G401 (cell line): ENCODE results near the gene PLXNA4. TPM values are rescaled to one million over a fixed set of nuclear protein-coding genes. Genes with fewer than 3 reads are reported as not detected.

Experiments used
- DNase-seq: peaks from one replicate; pipeline ENCODE4 v3.0.0-alpha.2; 2015; ENCODE audit warnings: low spot score
- in situ Hi-C: cut with HindIII; loops from 2 replicates; pipeline ENCODE4 v1.10.0; 2016; ENCODE audit warnings: low sequenced_read_pairs, mixed read lengths
- total RNA-seq: library from RNA; depleted of rRNA; stranded (reverse); fragments of >200 nt; shearing (Covaris generic); gene quantifications from 2 replicates; pipeline ENCODE4 v1.2.3, GENCODE V29; 2014

The PLXNA4 gene
- total RNA-seq, 1 experiment from 2014 or later, result under 0.01 TPM

DNA sequence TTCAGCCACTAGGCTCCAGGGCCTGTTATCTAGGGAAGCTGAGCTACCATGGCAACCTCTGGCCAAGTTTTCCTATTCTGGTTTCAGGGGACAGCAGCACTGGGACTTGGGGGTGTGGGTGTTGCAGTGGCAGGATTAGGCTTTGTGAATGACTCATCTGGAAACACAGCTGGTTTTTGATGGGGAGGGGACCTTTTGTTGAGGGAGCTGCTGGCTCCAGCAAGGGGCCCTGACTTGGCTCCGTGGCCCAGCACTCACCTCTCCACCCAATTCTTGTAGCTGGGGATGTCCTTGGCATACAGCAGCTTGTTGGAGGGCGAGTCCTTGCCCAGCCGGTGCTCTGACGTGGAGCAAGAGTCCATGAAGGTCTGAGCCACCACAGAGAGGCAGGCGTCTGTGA is 435.9 kb downstream of the PLXNA4 start:
- in situ Hi-C loops, result no loop called here
- DNase-seq, result no peak

DNA sequence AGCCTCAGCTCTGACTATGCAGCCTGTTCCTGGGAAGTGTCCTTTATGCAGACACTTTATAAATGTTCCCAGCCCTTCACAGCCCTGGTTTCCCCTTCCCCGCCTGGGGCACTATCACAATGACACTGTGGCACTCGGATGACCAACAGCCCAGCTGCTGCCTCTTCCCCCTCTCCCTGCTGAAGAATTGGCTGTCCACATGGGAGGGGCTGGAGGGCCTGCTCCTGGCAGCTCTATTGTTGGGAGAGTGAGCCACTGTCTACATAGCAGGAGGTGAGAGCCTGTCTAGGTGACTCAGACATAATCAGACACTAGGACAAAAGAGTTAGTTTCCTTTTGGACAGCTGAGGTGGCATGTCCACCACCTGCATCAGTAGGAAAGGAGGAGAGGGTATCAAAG is 437.5 kb downstream of the PLXNA4 start:
- in situ Hi-C loops, result no loop called here
- no peak for DNase-seq

DNA sequence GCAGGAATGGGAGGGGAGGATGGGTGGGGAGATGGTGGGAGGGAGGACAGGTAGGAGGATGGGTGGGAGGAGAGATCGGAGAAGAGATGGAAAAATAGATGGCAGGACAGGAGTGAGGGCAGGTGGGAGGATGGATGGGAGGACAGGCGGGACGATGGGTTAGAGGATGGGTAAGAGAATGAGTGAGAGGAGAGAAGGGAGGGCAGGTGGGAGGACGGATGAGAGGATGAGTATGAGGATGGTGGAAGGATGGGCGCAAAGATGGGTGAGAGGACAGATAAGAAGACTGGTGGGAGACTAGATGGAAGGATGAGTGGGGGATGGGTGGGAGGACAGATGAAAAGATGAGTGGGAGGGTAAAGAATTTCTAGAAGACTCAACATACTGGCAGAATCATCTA is 438.6 kb downstream of the PLXNA4 start:
- no peak for DNase-seq
- in situ Hi-C loops, result no loop called here

DNA sequence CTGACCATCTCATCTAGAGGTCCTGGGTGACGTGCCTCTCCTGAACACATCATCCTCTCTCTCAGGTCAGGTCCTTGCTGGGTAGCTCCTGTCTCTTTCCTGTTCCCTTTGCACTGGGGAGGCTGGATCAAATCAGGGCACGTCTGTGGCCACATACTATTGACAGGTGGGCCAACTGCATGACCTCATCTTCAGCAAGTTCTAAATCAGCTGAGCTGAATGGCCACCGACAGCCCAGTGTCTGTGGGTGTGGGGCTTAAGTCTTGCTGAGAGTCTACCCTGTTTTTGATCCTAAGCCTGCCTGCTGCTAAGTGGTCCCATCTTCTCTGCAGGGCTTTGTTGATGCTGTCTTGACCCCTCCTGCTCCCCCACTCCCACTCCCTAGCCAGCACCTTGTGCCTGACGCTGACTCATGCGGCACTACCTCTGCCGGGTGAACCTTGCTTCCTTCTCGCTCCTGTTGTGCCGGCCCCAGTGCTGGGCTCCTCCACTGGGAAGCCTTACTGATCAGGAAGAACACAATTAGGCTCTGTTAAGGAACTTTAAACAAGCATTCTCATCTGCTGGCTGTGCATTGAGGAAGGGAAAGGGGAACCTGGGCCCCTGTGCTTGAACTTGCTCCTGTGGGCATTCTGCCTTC is 440.4 kb downstream of the PLXNA4 start:
- in situ Hi-C loops, result no loop called here
- DNase-seq, result no peak

DNA sequence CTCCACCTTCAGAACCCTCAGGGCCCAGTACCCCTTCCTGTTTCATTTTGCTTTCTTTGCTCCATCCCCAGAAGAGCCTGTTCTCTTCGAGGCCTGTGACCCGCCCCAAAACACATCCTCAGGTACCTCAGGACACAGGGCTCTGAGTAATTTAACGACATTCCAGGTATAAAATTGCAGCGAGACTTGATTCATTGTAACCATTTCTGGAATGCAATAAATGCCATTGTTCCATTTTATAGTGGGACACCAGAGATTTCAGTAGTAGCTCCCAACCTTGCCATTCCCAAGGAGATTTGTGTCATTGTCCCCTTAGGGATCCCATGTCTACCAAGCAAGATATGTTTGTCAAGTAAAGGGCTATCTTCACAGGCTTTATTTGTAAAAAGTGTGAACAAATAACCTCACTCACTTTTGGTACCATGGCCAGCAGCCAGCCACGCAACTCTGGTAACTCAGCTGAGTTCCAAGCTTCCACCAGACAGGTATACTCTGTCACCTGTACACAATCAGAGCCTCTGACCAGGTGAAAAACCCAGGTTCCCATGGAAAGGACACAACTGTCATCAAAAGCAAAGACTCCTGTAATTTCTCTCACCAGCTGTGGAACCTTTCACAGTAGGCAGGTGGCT is 441.3 kb downstream of the PLXNA4 start:
- in situ Hi-C loops, result no loop called here
- DNase-seq, result no peak

DNA sequence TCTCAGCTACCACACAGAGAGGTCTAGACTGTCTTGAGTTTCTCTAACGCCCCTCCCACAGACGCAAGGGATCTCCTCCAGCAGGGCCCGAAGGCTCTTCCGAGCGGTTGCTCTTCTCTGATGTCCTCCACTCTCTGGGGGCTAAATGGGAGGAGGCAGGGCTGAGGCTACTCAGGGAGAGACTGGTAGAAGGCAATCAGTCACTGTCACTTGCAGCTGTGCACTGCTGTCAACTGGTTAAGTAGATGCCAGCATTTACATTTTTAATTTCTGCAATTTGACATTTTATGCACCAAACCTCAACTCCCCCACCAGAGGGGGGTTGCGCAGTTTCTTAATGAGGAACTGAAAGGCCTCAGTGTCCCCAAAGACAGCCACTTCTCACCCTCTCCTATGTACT is 442.8 kb downstream of the PLXNA4 start:
- no peak for DNase-seq
- in situ Hi-C loops, result no loop called here

DNA sequence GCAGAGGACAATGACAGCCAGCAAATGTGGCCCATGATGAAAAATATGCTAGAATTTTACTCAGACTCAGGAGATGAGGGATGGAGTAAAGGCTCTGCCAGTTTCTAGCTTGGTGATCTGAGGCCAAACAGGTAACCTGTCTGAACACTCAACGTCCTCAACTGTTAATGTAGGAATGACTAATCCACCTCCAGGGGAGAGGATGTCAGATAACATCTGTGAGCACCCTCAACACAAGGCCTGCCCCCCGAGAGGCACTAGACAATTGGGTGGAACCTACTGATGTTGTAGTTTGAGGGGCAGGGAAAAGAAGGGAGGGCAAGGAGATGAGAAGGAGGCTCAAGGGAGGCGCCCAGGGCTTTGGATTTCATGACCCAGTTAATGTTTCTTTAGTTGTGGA is 445.1 kb downstream of the PLXNA4 start:
- in situ Hi-C loops, result no loop called here

DNA sequence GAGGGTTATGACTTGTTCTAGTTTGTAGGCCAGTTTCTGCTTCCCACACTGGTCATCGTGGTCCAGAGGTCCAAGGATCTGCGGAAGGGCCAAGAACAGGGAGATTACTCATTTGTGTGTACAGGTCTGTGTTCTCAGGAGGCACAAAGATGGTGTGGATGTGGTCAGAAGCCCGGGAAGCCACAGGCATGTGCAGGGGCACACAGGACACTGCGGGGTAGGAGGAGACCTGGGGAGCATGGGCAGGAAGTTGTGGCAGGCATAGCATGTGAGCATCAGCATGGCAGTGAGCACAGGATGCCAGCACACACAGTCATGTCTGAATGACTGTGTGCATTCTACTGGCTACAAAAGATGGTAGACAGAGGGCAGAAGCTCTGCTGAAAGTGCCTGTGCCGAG is 445.8 kb downstream of the PLXNA4 start:
- in situ Hi-C loops, result no loop called here
- DNase-seq, result no peak

More for the DNA sequence above, 445.1 kb downstream of the PLXNA4 start:
- no peak for DNase-seq

DNA sequence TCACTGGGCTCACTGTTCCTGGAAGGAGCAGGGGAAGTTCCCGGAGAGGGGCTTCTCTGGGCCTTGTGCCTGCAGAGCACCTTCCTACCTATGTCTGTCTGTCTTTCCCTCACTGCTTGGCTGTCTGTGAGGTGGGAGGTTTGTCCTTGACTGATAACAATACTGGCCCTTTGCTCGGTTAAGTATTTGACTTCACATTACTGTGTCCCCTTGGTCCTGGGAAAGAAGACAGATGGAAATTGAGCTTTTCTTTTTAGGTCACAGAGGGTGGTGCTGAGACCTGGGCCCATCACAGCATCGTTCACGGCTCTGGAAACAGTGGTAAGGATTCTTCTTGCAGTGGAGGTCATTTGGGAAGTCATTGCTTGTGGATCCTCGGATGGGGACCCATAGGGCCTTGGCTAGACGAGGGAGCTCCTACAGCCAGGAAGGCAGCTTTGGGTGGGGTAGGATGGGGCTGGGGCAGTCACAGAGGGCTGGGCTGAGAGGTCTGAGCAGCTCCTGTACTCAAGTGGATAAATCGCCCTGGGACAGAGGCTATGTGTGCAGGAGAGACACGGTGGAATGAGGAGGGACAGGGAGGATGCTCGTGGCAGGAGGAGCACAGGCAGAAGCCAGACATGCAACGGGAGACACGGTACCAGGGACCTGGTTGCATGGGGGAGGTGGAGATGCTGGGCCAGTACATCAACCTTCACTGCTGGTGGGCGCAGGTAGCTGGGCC is 450.2 kb downstream of the PLXNA4 start:
- no peak for DNase-seq
- in situ Hi-C loops, result no loop called here

DNA sequence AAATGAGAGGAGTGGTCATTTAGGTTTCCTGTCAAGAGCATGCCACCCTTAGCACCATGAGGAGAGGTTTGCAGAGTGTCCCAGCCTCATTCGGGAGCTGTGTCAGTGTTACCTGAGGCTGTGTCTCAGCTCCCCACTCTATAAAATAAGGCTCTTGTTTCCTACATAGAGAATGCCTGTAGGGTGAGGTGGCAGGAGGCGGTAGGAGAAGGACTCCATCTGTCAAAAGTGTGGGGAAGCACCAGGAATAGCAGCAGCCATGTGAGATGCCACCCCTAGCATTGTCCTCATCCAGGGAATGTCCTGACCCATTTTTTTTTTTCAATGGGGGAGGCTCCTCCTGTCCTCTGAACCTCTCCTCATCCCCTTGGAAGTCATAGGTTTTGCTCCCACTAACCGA is 451.2 kb downstream of the PLXNA4 start:
- in situ Hi-C loops, result no loop called here

DNA sequence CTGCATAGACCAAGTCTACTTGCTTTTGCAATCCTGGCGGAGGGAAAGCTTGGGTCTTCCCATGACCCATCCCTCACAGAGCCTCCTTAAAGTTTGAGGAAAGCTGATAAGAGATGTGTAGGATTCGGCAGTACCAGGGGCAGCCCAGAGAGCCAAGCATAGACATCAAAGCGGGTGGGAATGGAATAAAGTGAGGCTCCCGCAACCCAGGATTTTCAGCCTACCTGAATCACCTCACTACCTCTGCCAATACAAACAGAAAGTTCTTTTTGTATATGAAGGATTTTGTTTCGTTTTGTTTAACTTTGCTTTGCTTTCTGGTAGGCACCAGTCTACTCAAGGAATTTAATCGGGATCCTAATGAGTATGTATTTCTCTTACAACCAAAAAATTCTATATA is 451.7 kb downstream of the PLXNA4 start:
- in situ Hi-C loops, result no loop called here
- no peak for DNase-seq

More for the DNA sequence above, 451.2 kb downstream of the PLXNA4 start:
- DNase-seq, result peak; percentile 11

DNA sequence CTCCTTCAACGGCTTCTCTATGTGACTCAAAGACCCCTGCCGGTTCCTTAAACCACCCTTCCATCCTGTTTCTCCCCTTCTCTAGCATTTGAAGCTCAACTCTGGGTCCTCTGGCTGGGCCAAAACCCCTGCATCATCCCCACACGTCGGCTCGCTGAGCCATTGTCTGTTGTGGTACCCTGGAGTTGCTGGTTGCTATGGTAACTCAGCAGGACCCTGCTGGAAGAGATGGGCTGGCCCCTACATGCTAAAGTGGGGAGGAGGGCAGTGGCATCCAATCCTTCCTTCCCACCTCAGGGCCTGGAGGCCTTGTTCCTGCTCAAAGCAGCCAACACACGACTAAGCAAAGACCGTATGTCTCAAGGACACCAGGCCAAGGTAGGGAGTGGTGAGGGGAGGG is 452.5 kb downstream of the PLXNA4 start:
- DNase-seq, result no peak
- in situ Hi-C loops, result no loop called here

DNA sequence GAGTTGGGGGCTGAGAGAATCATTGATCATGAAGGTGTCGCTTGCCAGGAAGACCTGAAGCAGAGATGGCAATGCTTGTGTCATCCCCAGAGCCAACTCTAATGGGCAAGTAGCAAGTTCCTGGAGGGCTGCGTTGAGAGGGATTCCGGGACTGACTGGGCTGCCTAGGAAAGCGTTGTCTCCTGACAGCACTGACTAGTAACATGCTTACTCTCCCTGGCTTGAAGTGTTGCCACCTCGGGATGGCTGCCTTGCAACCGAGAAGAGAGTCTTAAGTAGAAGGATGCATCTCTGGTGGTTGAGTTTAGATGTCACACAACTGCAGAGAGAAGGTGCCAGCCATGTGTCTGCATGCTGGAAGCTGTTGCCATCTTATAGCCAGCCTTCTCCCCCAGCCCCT is 453.4 kb downstream of the PLXNA4 start:
- in situ Hi-C loops, result no loop called here
- DNase-seq, result no peak

DNA sequence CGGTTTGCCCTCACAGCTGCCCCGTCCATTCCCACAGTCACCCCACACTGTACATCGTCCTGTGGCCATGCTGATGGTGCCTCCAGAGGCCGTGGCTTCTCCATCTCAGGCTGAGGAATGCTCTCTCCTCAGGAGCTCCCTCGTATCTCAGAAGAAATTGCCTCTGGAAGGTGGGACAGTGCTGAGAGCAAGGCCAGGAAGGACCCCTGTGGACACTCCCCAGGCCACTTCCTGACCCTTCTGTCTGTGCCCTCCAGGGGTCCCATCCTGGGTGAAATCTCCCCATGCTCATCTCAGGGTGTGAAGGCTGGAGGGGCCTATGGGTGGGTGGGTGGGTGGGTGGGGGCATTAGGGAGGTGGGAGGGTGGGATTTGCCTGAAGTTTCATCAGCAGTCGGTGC is 454.3 kb downstream of the PLXNA4 start:
- DNase-seq, result no peak
- in situ Hi-C loops, result no loop called here

DNA sequence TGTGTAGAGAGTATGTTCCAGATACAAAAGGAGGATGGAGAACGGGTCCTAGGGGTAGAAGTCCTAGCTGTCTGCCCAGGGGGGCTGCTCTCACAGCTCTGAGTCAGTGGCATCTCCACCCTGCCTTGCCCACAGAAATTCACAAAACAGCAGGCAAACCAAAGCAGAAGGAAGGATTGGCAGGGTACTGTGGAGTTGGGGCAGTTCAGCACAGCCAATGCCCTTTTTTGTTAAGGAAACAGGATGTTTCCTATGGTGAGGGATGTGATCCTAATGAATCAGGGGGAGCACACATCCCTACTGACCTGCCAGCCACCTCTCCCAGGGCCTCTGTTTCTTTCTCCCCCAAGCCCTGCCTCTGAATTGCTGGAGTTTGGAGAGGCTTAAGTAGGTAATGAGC is 457.6 kb downstream of the PLXNA4 start:
- no peak for DNase-seq

DNA sequence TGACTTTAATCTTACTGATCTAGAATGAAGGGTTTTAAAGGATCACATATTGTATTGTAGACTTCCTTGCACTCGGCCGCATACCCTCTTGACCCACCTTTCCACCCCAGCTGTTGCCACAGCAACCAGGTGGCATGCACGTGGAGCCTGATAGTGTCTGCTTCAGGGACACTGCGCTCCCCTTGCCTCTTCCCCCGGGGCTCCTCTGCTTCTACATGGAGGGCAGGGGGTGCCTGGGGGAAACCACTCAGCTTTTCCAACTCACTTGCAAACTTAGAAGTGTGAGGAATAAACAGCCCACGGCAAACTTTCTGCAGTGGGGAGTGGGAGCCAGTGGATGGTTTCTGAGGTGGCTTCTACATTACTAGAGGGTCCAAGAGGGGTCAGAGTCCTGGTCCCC is 458.6 kb downstream of the PLXNA4 start:
- in situ Hi-C loops, result no loop called here
- no peak for DNase-seq

More for the DNA sequence above, 457.6 kb downstream of the PLXNA4 start:
- in situ Hi-C loops, result no loop called here

DNA sequence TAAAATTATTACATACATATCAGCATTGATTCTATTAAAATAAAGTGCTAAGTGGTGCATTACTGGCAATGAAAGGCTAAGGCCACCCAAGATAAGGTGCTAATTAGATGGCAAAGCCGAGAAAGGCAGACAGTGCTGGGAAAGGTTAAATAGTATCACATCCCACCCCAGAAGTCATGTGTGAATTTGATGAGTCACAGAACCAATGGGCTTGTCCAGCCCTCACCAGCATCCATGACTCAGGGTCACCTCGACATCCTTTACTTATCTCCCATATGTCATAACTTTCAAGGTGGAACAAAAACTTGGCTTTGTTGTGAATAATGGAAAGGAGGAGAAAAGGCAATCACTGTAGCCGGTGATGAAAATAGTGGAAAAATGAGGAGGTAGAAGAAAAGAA is 459.1 kb downstream of the PLXNA4 start:
- no peak for DNase-seq
- in situ Hi-C loops, result no loop called here

DNA sequence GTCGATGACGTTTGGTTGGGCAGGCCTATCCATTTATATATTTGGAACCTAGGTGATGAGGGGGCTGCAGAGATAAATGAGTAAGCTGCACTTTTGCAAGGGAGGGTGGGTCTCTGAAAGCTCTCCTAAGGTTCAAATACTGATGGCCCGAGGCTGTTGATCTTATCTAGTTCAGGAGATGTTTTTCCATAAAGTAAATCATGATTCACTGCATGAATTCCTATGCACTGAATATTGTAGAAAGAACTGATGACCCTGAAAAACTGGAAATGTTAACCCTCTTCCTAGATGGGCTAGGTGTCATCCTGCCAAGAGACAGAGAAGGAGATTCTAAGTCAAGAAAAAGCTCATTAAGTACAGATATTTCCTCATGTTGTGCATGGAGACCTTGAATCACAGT is 459.9 kb downstream of the PLXNA4 start:
- DNase-seq, result no peak
- in situ Hi-C loops, result no loop called here

DNA sequence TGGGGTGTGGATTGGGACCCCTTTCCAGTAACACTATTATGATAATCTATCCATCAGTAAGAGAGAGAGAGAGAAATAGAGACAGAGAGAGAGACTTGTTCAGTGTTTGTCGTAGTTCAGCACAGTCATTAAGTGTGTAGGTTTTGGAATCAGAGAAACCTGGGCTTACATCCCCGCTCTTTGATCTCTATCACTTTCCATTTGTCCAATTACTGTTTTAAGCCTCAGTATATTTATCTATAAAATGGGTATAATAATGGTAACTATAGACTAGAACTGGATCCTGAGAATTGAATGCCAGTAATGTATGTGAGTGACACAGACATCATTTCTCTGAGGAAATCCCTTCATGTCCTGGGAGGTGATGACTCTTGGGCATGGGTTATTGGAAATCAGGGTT is 460.5 kb downstream of the PLXNA4 start:
- in situ Hi-C loops, result no loop called here
- no peak for DNase-seq

DNA sequence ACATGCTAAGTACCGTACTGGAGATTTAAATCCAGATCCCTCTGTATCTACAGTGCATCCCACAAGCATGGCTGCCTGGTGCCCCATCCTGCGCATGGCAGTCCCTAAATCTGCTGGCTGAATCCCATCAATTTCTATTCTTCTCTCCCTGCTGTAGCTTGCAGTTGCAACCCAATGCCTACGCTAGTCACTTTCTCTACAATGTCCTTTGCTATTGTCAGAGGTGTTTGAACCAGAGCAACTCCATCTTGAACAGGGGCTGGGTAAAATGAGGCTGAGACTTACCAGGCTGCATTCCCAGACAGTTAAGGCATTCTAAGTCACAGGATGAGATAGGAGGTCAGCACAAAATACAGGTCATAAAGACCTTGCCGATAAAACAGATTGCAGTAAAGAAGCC is 461.2 kb downstream of the PLXNA4 start:
- in situ Hi-C loops, result no loop called here
- DNase-seq, result no peak

DNA sequence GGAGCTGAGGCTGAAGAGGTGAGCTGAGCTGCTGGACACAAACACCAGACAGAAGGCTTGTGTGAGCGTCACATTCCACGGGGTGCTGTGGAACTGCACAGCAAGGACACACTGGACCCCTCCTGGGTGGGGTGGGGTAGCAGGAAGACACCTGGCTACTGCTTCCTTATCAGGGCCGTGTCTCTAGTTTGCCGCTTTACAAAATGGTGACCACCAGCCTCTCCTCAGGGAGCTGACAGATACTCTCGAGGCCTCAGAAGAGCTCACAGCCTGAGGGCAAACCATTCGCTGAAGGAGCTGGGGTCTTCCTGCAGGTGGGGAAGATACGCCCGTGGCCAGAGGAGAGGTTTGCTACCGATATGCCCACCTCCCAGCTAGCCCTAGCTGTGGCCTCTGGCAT is 461.9 kb downstream of the PLXNA4 start:
- in situ Hi-C loops, result no loop called here
- no peak for DNase-seq
